Measurements from ENCODE around the gene CDH4.

The CDH4 gene

GRCh38 chr20:61739086-61739831 lies 487.2 kb downstream of the CDH4 start:
- no peak for DNase-seq (ENCODE audit: low read depth in 1 of 2, low spot score in 1 of 2)

GRCh38 chr20:61739832-61740118 lies 487.7 kb downstream of the CDH4 start:
- DNase-seq (ENCODE audit: low read depth in 1 of 2, low spot score in 1 of 2) = no peak

GRCh38 chr20:61742097-61742825 lies 490.2 kb downstream of the CDH4 start:
- DNase-seq (ENCODE audit: low read depth in 1 of 2, low spot score in 1 of 2) = no peak

- DNase-seq (ENCODE audit: low read depth in 1 of 2, low spot score in 1 of 2) = no peak
Observed at GRCh38 chr20:61743606-61744005, 491.5 kb downstream of the CDH4 start.

- DNase-seq (ENCODE audit: low read depth in 1 of 2, low spot score in 1 of 2) = no peak
Observed at GRCh38 chr20:61744691-61745396, 492.8 kb downstream of the CDH4 start.

DNA sequence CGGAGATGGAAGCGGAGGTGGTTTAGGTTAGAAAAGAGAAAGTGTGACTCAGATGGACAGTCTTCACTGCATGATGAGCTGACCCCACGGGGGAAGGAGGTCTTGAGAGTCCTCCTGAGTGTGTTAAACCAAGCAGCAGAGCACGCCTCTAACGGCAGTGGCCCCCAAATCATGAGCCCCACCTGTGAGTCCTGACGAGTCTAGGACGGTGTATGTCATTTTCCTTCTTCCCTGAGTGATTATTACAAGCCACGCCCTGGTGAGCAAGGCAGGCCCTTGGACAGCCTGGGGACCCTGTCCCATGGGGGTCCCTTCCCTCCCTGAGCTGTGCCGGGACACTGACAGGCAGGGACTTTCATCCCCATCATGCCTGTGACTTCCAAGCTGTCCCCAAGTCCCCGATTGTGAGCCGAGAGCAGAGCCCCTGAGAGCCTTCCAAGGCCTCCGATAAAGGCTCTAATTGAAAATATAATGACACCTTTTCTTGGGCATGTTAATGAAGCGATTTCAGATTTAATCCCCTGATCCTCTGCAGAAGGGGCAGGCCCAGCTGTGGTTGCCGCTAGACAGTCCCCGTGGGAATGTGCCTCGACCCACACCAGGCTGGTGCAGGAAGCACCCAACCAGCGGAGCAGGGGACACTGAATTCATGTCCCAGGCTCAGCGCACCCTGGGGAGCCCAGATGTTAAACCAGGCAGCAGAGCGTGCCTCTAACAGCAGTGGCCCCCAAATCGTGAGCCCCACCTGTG lies 493.5 kb downstream of the CDH4 start:
- DNase-seq (ENCODE audit: low read depth in 1 of 2, low spot score in 1 of 2) = no peak

- DNase-seq (ENCODE audit: low read depth in 1 of 2, low spot score in 1 of 2) = no peak
Observed at GRCh38 chr20:61746147-61746646, 494.1 kb downstream of the CDH4 start.

DNA sequence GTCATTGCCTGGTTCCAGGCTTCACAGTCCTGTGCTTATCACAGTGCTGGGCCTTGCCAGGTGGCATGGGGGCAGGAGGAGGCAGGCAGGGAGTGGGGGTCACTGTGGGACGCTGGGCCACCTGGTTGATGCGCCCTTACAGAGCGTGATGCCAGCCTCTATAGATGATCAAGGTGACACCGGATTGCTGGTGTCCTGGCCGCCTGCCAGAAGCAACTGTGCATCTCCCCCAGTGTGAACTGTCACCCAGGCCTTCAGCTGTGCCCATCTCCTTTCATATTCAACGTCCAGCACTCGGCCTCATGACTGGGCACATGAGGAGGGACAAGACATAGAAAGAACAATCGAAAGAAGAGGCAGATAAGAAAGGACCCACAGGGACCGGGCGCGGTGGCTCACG lies 494.7 kb downstream of the CDH4 start:
- no peak for DNase-seq (ENCODE audit: low read depth in 1 of 2, low spot score in 1 of 2)

DNA sequence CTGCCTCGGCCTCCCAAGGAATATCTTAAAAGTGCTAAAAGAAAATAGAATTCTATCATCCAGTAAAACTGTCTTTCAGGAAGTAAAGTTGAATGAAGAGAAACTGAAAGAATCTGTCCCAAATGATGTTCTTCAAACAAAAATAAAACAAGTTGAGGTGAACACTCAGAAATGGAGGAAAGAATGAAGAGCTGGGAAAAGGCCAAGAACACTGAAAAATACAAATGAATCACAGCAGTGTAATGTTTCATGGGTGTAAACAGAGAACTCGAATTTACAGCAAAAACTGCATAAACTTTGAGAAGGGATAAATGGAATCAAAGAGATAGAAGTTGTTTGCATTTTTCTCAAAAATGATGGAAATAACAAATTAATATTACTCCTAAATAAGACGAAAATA lies 496.3 kb downstream of the CDH4 start:
- DNase-seq (ENCODE audit: low read depth in 1 of 2, low spot score in 1 of 2) = no peak

GRCh38 chr20:61749406-61750075 lies 497.5 kb downstream of the CDH4 start:
- DNase-seq (ENCODE audit: low read depth in 1 of 2, low spot score in 1 of 2) = no peak

GRCh38 chr20:61750093-61750492 lies 498.0 kb downstream of the CDH4 start:
- no peak for DNase-seq (ENCODE audit: low read depth in 1 of 2, low spot score in 1 of 2)

DNA sequence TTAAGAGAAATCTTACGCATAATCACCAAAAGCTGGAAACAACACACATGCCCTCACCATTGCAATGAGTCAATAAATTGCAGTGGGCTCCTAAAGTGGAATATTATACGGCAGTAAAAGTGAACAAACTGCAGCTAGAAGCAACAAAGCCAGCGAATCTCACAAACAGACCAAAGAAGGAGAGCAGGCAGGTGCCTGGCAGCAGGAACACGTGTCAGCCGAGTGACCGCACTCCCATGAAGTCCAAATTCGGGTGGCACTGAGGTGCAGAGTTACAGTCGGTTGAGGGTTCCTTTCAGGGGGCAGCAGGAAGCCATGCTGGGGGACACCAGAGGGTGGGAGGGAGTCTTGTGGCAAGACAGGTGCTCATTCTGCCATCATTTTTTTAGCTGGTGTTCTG lies 500.5 kb downstream of the CDH4 start:
- DNase-seq (ENCODE audit: low read depth in 1 of 2, low spot score in 1 of 2) = no peak

DNA sequence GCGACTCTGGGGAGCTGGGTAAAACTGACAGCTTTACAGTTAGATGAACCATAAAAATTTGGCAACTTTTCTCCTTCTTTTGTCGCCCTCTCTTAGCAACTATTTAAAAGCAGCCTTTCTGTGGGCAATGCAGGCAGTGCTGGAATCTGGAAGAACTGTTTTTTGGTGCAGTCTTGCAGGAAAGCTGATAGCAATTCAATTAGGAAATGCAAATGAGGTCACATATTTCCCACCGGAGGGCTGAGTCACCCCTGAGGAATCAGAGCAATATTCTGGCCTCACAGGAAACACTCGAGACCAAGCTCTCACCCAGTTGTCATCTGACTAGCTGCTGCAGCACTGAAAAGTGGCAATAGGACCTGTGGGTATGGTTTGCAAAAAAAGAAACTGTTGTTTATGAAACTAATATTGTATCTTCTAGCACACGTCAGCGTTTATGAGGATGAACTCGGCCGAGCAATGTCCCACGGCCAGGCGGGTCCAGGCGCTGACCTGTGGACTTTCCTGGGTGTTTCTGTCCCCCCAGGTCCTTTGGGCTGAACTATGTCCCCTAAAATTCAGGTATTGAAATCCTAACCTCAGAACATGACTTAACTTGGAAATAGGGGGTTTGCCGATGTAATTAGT lies 501.4 kb downstream of the CDH4 start:
- no peak for DNase-seq (ENCODE audit: low read depth in 1 of 2, low spot score in 1 of 2)

DNA sequence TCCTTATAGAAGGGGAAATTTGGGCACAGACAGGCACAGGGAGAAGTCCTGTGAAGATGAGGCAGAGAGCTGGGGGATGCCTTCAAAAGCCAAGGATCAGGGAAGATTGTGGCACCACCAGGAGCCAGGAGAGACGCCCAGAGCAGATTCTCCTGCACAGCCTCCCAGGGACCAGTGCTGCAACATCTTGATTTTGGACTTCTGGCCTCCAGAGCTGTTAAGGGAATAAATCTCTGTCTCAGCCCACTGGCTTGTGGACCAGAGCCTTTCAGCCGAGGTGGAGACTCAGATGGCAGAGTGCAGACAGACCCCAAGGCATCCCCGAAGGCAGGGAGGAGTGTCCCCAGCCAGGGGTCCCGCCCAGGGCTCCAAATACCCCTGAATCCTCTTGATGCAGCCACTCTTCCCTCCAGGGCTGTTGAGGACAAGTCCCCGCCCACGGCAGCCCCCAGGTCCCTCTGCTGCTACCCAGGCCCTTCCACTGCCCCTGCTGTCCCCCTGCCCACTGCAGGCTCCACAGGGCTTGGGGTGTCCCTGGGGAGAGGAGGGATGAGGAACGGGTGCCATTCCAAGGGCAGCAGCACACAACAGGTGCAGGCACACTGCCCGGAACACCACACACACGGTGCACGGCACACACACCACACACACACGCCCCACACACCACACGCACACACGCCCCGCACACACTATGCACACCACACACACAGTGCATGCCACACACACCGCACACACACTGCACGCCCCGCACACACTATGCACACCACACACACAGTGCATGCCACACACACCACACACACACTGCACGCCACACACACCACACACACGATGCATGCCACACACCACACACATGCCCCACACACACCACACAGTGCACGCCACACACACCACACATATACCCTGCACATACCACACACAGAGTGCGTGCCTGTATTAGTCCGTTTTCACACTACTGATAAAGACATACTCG lies 502.2 kb downstream of the CDH4 start:
- no peak for DNase-seq (ENCODE audit: low read depth in 1 of 2, low spot score in 1 of 2)

GRCh38 chr20:61754976-61755778 lies 503.1 kb downstream of the CDH4 start:
- no peak for DNase-seq (ENCODE audit: low read depth in 1 of 2, low spot score in 1 of 2)

- no peak for DNase-seq (ENCODE audit: low read depth in 1 of 2, low spot score in 1 of 2)
Observed at GRCh38 chr20:61755971-61756845, 504.1 kb downstream of the CDH4 start.

DNA sequence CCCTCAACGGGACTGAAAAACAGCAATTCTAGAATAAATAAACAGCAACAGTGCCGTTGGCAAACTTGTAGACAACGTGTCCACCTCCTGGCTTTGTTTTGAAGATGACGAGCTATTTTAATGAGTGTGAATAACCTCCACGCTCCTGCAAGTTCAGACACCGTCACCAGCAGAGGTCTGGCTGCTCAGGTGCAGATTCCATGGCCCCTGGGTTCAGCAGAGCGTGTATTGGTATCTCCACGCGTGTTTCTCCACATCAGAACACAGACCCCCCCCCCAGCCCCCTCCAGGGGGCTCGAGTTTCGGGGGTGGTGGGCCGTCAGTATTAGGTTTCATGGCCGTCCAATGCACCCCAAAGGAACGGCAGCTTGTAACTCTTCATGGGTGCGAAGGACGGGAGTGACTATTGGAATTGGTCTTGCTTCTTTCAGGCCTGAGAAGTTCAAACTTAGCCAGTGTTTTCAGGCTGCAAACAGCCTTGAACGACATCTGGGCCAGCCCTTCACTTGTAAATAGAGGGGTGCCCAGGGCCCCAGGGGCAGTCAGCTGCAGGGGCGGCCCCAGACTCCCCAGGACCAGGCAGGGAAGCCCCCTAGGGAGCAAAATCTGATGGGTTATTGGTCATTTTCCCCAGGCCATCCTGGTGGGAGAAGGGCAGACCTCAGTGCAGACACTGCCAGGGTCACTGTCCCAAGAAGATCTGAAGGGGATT lies 505.1 kb downstream of the CDH4 start:
- DNase-seq (ENCODE audit: low read depth in 1 of 2, low spot score in 1 of 2) = no peak

All from stimulated activated CD4-positive, alpha-beta T cell treated with anti-CD3 and anti-CD28 coated beads, Interleukin-15, amount 100 ng/mL, for 1 hour (primary cell).